Hepatocyte (in vitro differentiated cells): Measurements from ENCODE around the gene SPATA32. TPM values are rescaled to one million over a fixed set of nuclear protein-coding genes. Genes with fewer than 3 reads are reported as not detected.

ENCODE experiments used
- DNase-seq: peaks from one replicate; pipeline ENCODE4 v3.0.0-alpha.2; 2016; ENCODE audit warnings: low spot score
- H2AFZ ChIP-seq: fragments of 200-600 bp; sonication (generic); 2 replicates; pipeline ENCODE4 v1.6.0; 2016; ENCODE audit warnings: antibody characterized with exemption, mild to moderate bottlenecking
- H3K27ac ChIP-seq: fragments of 200-600 bp; sonication (generic); 2 replicates; pipeline ENCODE4 v1.5.1; 2016; ENCODE audit warnings: mild to moderate bottlenecking
- H3K27me3 ChIP-seq: fragments of 200-600 bp; sonication (generic); 2 replicates; pipeline ENCODE4 v1.6.1; 2016
- H3K36me3 ChIP-seq: fragments of 200-600 bp; sonication (generic); replicated peaks from 2 replicates; pipeline ENCODE4 v1.5.1; 2016; ENCODE audit warnings: low read depth; ENCODE audit not compliant: insufficient read depth
- H3K4me1 ChIP-seq: fragments of 200-600 bp; sonication (generic); 2 replicates; pipeline ENCODE4 v1.5.1; 2016; ENCODE audit warnings: mild to moderate bottlenecking, moderate library complexity; ENCODE audit not compliant: insufficient read depth
- H3K4me2 ChIP-seq: fragments of 200-600 bp; sonication (generic); 2 replicates; pipeline ENCODE4 v1.6.0; 2016
- H3K4me3 ChIP-seq: fragments of 200-600 bp; sonication (generic); 2 replicates; pipeline ENCODE4 v1.5.1; 2016; ENCODE audit warnings: mild to moderate bottlenecking
- H3K79me2 ChIP-seq: fragments of 200-600 bp; sonication (generic); 2 replicates; pipeline ENCODE4 v1.6.0; 2017; ENCODE audit warnings: mild to moderate bottlenecking
- H3K9me2 ChIP-seq: fragments of 200-600 bp; sonication (generic); replicated peaks from 2 replicates; pipeline ENCODE4 v1.6.0; 2017; ENCODE audit warnings: mild to moderate bottlenecking; ENCODE audit not compliant: insufficient read depth
- H3K9me3 ChIP-seq: fragments of 200-600 bp; sonication (generic); 2 replicates; pipeline ENCODE4 v1.5.1; 2016; ENCODE audit warnings: low read depth, mild to moderate bottlenecking
- H4K20me1 ChIP-seq: fragments of 200-600 bp; sonication (generic); 2 replicates; pipeline ENCODE4 v1.6.0; 2016; ENCODE audit warnings: mild to moderate bottlenecking; ENCODE audit not compliant: insufficient read depth, poor library complexity, severe bottlenecking
- EZH2 ChIP-seq: fragments of 200-600 bp; sonication (generic); IDR thresholded peaks from 2 replicates; pipeline ENCODE4 v1.6.1; 2016; ENCODE audit warnings: antibody characterized with exemption, mild to moderate bottlenecking, borderline replicate concordance
- EZH2phosphoT487 ChIP-seq: fragments of 200-600 bp; sonication (generic); IDR thresholded peaks from one replicate; pipeline ENCODE4 v1.6.1; 2018; ENCODE audit warnings: antibody characterized with exemption, mild to moderate bottlenecking, low read depth, moderate library complexity; ENCODE audit not compliant: unreplicated experiment, severe bottlenecking
- WGBS: methylation state at CpG from one replicate; pipeline ENCODE4 v1.1.6; 2016; ENCODE audit warnings: low lambda C conversion rate; ENCODE audit errors: missing lambda C conversion rate; 5-methylcytosine and 5-hydroxymethylcytosine counted together
- polyA plus RNA-seq: library from polyadenylated mRNA; unstranded; fragments of >200 nt; fragmentation: Nextera tagmentation; extraction: Ambion mirVana; gene quantifications from 2 replicates; pipeline ENCODE4 v1.2.1, GENCODE V29; 2016
- total RNA-seq: library from RNA; depleted of rRNA; stranded (reverse); fragments of >200 nt; gene quantifications from 2 replicates; pipeline ENCODE4 v1.2.3, GENCODE V29; 2014
- TF ChIP-seq, protein P1 (sequence below): fragments of 200-600 bp; sonication (generic); IDR thresholded peaks from 2 replicates; pipeline ENCODE4 v1.5.1; 2016; ENCODE audit warnings: antibody characterized with exemption, mild to moderate bottlenecking; ENCODE audit not compliant: poor library complexity

The SPATA32 gene
- total and polyA plus RNA-seq, 2 experiments from 2014 or later, result 0.31 TPM; not detected in 1

DNA sequence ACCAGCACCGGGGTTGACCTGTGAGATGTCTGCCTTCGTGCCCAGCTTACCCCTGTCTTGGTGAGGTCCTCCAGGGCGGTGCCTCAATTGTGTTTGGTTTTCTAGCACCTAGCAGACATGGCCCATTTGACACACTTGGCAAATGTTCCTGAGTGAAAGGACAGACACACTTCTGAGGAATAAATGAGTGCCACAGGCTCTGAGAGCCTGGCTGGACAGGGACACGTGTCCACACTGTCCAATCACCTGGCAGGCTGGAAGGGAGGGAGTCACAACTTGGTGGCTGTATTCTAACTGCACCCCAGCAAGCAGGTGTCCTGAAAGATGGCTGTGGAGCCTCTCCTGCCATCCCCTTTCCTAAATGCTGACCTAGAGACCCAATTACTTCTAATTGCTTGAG, 47.5 kb upstream of the SPATA32 start:
- 100% methylated on average over 4 of the region's 4 CpGs for WGBS
- H3K4me3 ChIP-seq, result no peak overlapping the region
- no peaks in the 10 kb centered on the region for H3K27me3 ChIP-seq
- no peaks in the 10 kb centered on the region for H3K36me3 ChIP-seq
- H3K4me1 ChIP-seq, result peaks cover 23% of the 10 kb centered on the region
- TF ChIP-seq EZH2phosphoT487 (no peak), EZH2 (no peak)
- TF ChIP-seq, protein P1, sequence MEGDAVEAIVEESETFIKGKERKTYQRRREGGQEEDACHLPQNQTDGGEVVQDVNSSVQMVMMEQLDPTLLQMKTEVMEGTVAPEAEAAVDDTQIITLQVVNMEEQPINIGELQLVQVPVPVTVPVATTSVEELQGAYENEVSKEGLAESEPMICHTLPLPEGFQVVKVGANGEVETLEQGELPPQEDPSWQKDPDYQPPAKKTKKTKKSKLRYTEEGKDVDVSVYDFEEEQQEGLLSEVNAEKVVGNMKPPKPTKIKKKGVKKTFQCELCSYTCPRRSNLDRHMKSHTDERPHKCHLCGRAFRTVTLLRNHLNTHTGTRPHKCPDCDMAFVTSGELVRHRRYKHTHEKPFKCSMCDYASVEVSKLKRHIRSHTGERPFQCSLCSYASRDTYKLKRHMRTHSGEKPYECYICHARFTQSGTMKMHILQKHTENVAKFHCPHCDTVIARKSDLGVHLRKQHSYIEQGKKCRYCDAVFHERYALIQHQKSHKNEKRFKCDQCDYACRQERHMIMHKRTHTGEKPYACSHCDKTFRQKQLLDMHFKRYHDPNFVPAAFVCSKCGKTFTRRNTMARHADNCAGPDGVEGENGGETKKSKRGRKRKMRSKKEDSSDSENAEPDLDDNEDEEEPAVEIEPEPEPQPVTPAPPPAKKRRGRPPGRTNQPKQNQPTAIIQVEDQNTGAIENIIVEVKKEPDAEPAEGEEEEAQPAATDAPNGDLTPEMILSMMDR, result no peak
- H2AFZ ChIP-seq, result no peak overlapping the region
- H3K79me2 ChIP-seq, result peaks cover 73% of the 10 kb centered on the region
- peaks cover 5% of the 10 kb centered on the region for H4K20me1 ChIP-seq
- DNase-seq, result no peak
- no peak overlapping the region for H3K4me2 ChIP-seq
- no peaks in the 10 kb centered on the region for H3K9me3 ChIP-seq
- H3K27ac ChIP-seq, result no peak overlapping the region
- no peaks in the 10 kb centered on the region for H3K9me2 ChIP-seq

DNA sequence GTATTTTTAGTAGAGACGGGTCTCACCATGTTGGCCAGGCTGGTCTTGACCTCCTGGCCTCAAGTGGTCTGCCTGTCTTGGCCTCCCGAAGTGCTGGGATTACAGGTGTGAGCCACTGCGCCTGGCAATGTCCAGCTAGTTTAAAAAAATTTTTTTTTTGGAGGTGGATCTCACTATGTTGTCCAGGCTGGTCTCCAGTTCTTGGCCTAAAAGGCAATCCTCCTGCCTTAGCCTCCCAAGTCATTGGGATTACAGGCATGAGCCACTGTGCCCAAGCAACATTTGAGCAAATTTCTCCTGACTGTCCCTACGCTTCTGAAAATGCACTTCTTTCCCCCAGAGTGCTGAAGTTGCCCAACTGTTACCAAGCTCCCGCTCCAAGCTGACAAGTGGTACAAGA, 46.9 kb upstream of the SPATA32 start:
- WGBS, result 99% methylated on average over 5 of the region's 5 CpGs

DNA sequence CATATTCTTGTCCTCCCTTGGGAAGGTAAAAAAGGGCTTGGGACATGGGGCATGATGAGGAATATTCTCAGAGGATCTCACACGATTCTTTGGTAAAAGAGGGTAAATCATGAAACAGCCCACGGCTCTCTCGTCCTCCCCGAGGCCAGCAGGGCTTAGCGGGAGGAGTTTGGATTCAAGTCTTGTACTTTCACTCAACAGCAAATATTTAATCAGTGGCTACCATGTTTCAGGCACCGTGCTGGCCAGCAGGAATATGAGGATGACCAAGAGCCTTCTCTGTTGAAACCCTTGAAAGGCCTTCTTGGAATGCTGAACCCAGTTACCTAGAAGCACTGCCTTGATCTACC, 46.1 kb upstream of the SPATA32 start:
- Histone ChIP-seq H4K20me1 (peaks cover 5% of the 10 kb centered on the region), H3K36me3 (no peaks in the 10 kb centered on the region), H3K9me2 (no peaks in the 10 kb centered on the region), H3K9me3 (no peaks in the 10 kb centered on the region), H2AFZ (no peak overlapping the region), H3K79me2 (peaks cover 65% of the 10 kb centered on the region), H3K4me3 (no peak overlapping the region), H3K4me2 (no peak overlapping the region), H3K4me1 (peaks cover 19% of the 10 kb centered on the region), H3K27ac (peak overlapping the region; percentile 58), H3K27me3 (no peaks in the 10 kb centered on the region)
- WGBS, result 91% methylated on average over 6 of the region's 6 CpGs
- DNase-seq, result no peak
- no peak for TF ChIP-seq EZH2phosphoT487

More for the DNA sequence above, 46.9 kb upstream of the SPATA32 start:
- H3K27ac ChIP-seq, result no peak overlapping the region
- H3K4me1 ChIP-seq, result peaks cover 23% of the 10 kb centered on the region
- peaks cover 67% of the 10 kb centered on the region for H3K79me2 ChIP-seq
- H3K4me3 ChIP-seq, result no peak overlapping the region
- peaks cover 5% of the 10 kb centered on the region for H4K20me1 ChIP-seq
- no peak for TF ChIP-seq EZH2phosphoT487
- no peak for TF ChIP-seq EZH2
- TF ChIP-seq, protein P1, result no peak
- H2AFZ ChIP-seq, result no peak overlapping the region
- H3K36me3 ChIP-seq, result no peaks in the 10 kb centered on the region
- H3K9me3 ChIP-seq, result no peaks in the 10 kb centered on the region
- no peaks in the 10 kb centered on the region for H3K27me3 ChIP-seq
- no peaks in the 10 kb centered on the region for H3K9me2 ChIP-seq
- no peak overlapping the region for H3K4me2 ChIP-seq
- no peak for DNase-seq

DNA sequence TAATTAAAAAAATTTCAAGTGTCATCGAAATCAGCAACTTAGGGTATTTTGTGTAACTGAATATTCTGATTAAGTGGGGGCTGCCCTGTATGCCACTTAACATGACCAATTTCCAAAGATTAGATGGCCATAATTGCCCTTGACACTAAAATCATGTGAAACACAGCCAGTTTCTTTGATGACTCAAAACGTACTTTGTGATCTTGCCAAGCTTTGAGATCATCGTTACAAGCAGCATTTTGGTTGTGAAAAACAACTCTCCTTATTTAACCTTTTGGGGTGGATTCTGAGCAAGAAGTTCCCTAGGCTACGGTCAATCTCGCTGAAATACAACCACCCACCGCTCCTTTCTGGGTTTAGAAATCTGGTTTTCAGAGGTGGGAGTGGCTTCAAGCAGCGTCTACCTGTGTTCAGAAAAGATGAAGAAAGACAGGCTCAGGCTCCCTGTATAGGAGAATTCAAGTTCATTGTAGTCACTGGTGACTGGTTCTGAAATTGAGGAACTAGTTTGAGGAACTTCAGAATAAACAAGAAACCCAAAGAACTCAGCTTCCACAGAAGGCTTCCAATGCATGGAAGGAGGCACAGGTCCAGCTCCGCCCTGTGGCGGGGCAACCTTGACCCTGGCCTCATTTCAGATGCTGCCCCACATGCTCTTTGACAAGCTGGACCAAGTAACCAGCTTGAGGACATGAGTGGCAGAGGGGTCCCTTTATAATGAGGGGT, 45.6 kb upstream of the SPATA32 start:
- Histone ChIP-seq H3K4me1 (peaks cover 14% of the 10 kb centered on the region), H4K20me1 (peaks cover 5% of the 10 kb centered on the region), H3K36me3 (no peaks in the 10 kb centered on the region), H3K27me3 (no peaks in the 10 kb centered on the region), H3K4me2 (no peak overlapping the region), H3K9me3 (no peaks in the 10 kb centered on the region), H3K4me3 (no peak overlapping the region), H2AFZ (no peak overlapping the region), H3K27ac (peak overlapping the region; percentile 58), H3K9me2 (no peaks in the 10 kb centered on the region), H3K79me2 (peaks cover 62% of the 10 kb centered on the region)
- DNase-seq, result no peak
- 81% methylated on average over 9 of the region's 9 CpGs for WGBS
- TF ChIP-seq EZH2phosphoT487 (no peak), EZH2 (no peak)
- TF ChIP-seq, protein P1, result no peak
